Endothelial cell of umbilical vein (primary cell): ENCODE results near the gene DCUN1D1.

Source experiments
- CTCF ChIP-seq, 2 donors: IDR thresholded peaks; 1 replicate in 1 of 2; 2 replicates in 1 of 2; pipeline ENCODE4 v1.5.1; 2011; ENCODE audit warnings: low read length in 2 of 2, mild to moderate bottlenecking in 2 of 2, moderate library complexity in 2 of 2, control low read depth in 1 of 2, inconsistent platforms in 1 of 2, low read depth in 1 of 2; ENCODE audit not compliant: insufficient read depth in 1 of 2; ENCODE audit errors: extremely low read depth in 1 of 2
- EZH2 ChIP-seq: IDR thresholded peaks from 2 replicates; pipeline ENCODE4 v1.6.1; 2012; ENCODE audit warnings: borderline replicate concordance, low read depth, mild to moderate bottlenecking, moderate library complexity, low read length, inconsistent platforms; ENCODE audit not compliant: severe bottlenecking
- FOS ChIP-seq: IDR thresholded peaks from 2 replicates; pipeline ENCODE4 v1.6.1; 2011; ENCODE audit warnings: mild to moderate bottlenecking, low read length, moderate library complexity, borderline replicate concordance; ENCODE audit not compliant: insufficient read depth
- JUN ChIP-seq: IDR thresholded peaks from 2 replicates; pipeline ENCODE4 v1.6.1; 2011; ENCODE audit warnings: borderline replicate concordance, low read depth; ENCODE audit not compliant: insufficient read length, insufficient read depth
- MYC ChIP-seq: IDR thresholded peaks from one replicate; pipeline ENCODE4 v1.6.1; 2011; ENCODE audit warnings: mild to moderate bottlenecking, low read depth, low read length
- POLR2A ChIP-seq: IDR thresholded peaks from 2 replicates; pipeline ENCODE4 v1.6.1; 2012; ENCODE audit warnings: low read depth, mild to moderate bottlenecking, control low read depth, low read length
- POLR2AphosphoS5 ChIP-seq: IDR thresholded peaks from 2 replicates; pipeline ENCODE4 v1.6.1; 2012; ENCODE audit warnings: low read depth, mild to moderate bottlenecking, control low read depth, low read length, moderate library complexity; ENCODE audit not compliant: insufficient read depth

GRCh38 chr3:182936239-182936917, 44.0 kb downstream of the DCUN1D1 start:
- TF ChIP-seq CTCF (IDR thresholded peaks at IDR 0.05; ENCODE audit: extremely low read depth in 1 of 2, insufficient read depth in 1 of 2, low read depth in 1 of 2, low read length in 2 of 2) (no peak), POLR2AphosphoS5 (no peak), JUN (no peak), EZH2 (no peak), POLR2A (no peak), MYC (no peak), FOS (no peak)
